Neural progenitor cell (in vitro differentiated cells): ENCODE data around the gene PPTC7.

Source experiments
- EZH2 ChIP-seq: fragments of 200-600 bp; sonication (generic); IDR thresholded peaks from 2 replicates; pipeline ENCODE4 v1.6.1; 2017; ENCODE audit warnings: antibody characterized with exemption, mild to moderate bottlenecking, moderate library complexity
- EZH2phosphoT487 ChIP-seq: fragments of 200-600 bp; sonication (generic); IDR thresholded peaks from 2 replicates; pipeline ENCODE4 v1.6.1; 2017; ENCODE audit warnings: antibody characterized with exemption
- TF ChIP-seq, protein P1 (sequence below): fragments of 200-600 bp; sonication (generic); IDR thresholded peaks from 2 replicates; pipeline ENCODE4 v1.5.1; 2017; ENCODE audit warnings: antibody characterized with exemption, mild to moderate bottlenecking

DNA sequence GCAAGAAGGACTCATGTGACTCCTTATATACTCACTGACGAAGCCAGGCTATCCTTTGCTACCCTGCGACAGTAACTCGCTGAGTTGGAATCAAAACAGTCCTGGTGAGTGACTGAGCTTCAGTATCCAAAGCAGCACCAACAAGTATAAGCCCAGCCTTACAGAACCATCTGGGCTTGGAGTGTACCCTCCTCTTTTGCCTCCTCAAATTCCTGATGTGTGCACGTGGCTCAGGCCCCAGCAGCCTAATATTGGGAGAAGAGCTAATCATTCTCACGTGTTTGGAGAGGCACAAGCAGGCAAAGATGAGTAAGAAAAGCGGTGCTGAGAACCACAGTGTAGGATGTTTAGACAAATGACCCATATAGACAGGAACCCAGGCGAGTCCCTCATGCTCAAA lies 34.4 kb downstream of the PPTC7 start:
- TF ChIP-seq, protein P1, sequence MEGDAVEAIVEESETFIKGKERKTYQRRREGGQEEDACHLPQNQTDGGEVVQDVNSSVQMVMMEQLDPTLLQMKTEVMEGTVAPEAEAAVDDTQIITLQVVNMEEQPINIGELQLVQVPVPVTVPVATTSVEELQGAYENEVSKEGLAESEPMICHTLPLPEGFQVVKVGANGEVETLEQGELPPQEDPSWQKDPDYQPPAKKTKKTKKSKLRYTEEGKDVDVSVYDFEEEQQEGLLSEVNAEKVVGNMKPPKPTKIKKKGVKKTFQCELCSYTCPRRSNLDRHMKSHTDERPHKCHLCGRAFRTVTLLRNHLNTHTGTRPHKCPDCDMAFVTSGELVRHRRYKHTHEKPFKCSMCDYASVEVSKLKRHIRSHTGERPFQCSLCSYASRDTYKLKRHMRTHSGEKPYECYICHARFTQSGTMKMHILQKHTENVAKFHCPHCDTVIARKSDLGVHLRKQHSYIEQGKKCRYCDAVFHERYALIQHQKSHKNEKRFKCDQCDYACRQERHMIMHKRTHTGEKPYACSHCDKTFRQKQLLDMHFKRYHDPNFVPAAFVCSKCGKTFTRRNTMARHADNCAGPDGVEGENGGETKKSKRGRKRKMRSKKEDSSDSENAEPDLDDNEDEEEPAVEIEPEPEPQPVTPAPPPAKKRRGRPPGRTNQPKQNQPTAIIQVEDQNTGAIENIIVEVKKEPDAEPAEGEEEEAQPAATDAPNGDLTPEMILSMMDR, result no peak
- no peak for TF ChIP-seq EZH2
- TF ChIP-seq EZH2phosphoT487, result no peak
